ENCODE results near the gene HAVCR1.

- TF ChIP-seq CTCF (conservative IDR thresholded peaks at IDR 0.05): no peak
- TF ChIP-seq ZFX (IDR thresholded peaks at IDR 0.05): no peak
These were observed 67.2 kb downstream of the HAVCR1 start for GRCh38 chr5:156991714-156992113.

Measured in C4-2B (cell line).